GM12872 (cell line): ENCODE measurements around the gene CUEDC1.

Source experiments
- CTCF ChIP-seq: IDR thresholded peaks from 3 replicates; pipeline ENCODE4 v1.5.1; 2011; ENCODE audit warnings: low read depth, mild to moderate bottlenecking, low read length, moderate library complexity; ENCODE audit not compliant: insufficient read depth

Gene CUEDC1

GRCh38 chr17:57913575-57914272, 41.5 kb downstream of the CUEDC1 start:
- no peak for TF ChIP-seq CTCF

GRCh38 chr17:57911834-57912673, 43.2 kb downstream of the CUEDC1 start:
- TF ChIP-seq CTCF = no peak

GRCh38 chr17:57910462-57911420, 44.5 kb downstream of the CUEDC1 start:
- no peak for TF ChIP-seq CTCF

GRCh38 chr17:57909551-57909950, 45.7 kb downstream of the CUEDC1 start:
- no peak for TF ChIP-seq CTCF

GRCh38 chr17:57908278-57908677, 46.9 kb downstream of the CUEDC1 start:
- TF ChIP-seq CTCF = no peak

GRCh38 chr17:57906910-57907309, 48.3 kb downstream of the CUEDC1 start:
- peak; percentile 27; the same call in 1 of the 3 replicates for TF ChIP-seq CTCF
